Breast epithelium (tissue), 3 donors: Measurements from ENCODE around the gene RPS14.

ENCODE experiments used
- POLR2A ChIP-seq: fragments of 450-650 bp; IDR thresholded peaks from one replicate; pipeline ENCODE4 v1.6.1; 2016; ENCODE audit warnings: antibody characterized with exemption, mild to moderate bottlenecking, moderate library complexity
- POLR2AphosphoS5 ChIP-seq, 3 donors: sonication (generic); formaldehyde crosslinking; IDR thresholded peaks; one replicate each; pipeline ENCODE4 v1.6.1; 2017; ENCODE audit warnings: antibody characterized with exemption in 3 of 3

GRCh38 chr5:150407096-150407720 lies 42.3 kb downstream of the RPS14 start:
- no peak for TF ChIP-seq POLR2A
- TF ChIP-seq POLR2AphosphoS5 (IDR thresholded peaks at IDR 0.05) = no peak
